Thyroid gland (tissue), 4 donors: ENCODE results near the gene CARS1.
A peak's percentile ranks its signal among the peaks of the same experiment; 100 is the strongest.

ENCODE experiments used
- CTCF ChIP-seq, 6 experiments: fragments of 200-600 bp in 3 of 6; fragments of 450-650 bp in 3 of 6; sonication (generic) in 3 of 6; IDR thresholded peaks; one replicate each; pipeline ENCODE4 v1.5.1; 2016 to 2019; ENCODE audit warnings: antibody characterized with exemption in 6 of 6, mild to moderate bottlenecking in 2 of 6, inconsistent platforms in 1 of 6, moderate library complexity in 1 of 6
- POLR2A ChIP-seq, 2 donors: fragments of 450-650 bp; IDR thresholded peaks; one replicate each; pipeline ENCODE4 v1.6.1; 2017; ENCODE audit warnings: antibody characterized with exemption in 2 of 2, mild to moderate bottlenecking in 2 of 2, moderate library complexity in 1 of 2

DNA sequence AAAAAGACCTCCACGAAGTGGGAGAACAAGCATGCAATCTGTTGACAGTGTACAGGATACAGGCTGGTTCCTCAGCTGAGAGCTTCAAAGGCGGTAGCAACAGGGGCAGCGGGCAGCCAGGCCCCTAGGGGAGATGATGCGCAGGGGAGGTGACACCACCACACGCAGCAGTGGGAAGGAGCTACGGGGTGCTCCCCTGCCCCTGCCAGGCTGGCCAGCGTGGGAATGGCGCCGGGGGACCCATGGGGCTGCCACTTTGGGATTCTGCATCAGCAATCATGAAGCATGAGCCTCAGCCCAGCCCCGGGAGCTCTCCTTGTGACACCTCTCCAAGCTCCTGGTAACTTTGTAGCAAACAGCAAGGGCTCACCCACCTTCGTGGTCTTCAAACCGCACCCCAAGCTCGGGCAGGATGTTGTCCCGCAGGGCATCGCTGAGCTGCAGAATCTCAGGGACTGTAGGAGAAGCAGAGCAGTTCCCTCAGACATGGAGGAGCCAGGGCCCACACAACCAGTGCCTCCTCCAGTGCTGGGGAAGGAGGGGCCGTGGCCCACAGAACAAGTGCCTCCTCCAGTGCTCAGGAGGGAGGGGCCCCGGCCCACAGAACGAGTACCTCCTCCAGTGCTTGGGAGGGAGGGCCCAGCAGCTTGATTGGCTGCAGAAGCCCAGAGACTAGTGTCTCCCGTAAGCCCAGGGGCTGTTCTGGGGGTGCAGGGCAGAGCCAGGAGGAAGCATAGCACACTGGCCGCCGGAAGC, 50.5 kb downstream of the CARS1 start:
- TF ChIP-seq CTCF (IDR thresholded peaks at IDR 0.05) (no peak), POLR2A (IDR thresholded peaks at IDR 0.05) (peak in 1 of 2 donors; percentile 72)
